NB4 (cell line): Measurements from ENCODE around the gene AWAT2.

Experiments
- MYC ChIP-seq: IDR thresholded peaks from 2 replicates; pipeline ENCODE4 v1.6.1; 2011; ENCODE audit warnings: low read depth, low read length
- POLR2A ChIP-seq: IDR thresholded peaks from 2 replicates; pipeline ENCODE4 v1.6.1; 2011; ENCODE audit warnings: mild to moderate bottlenecking; ENCODE audit not compliant: insufficient read length; ENCODE audit errors: extremely low read depth
- TF ChIP-seq, protein P1 (sequence below): IDR thresholded peaks from one replicate; pipeline ENCODE4 v1.5.1; 2012; ENCODE audit warnings: low read depth, low read length
- TF ChIP-seq, protein P2 (sequence below): IDR thresholded peaks from 2 replicates; pipeline ENCODE4 v1.6.1; 2011; ENCODE audit warnings: low read depth, low read length

DNA sequence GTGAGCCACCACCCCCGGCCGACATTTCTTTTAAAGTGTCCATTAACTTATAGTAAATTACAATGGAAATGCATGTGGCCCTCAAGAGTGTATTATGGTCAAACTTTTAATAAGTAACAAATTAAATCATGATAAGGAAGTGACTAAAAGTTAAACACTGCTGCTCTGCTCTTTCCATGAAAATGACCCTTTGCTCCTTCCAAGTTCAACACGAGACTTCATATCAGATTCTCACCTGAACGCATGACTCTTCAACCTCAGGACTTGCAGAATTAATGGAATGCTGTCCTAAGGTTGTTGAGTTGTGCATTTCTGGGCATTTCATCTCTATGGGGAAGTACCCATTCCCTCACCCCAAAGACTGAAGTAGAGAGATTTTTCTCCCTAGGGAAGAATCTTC lies 27.1 kb downstream of the AWAT2 start:
- TF ChIP-seq POLR2A (no peak), MYC (no peak)
- TF ChIP-seq, protein P1, sequence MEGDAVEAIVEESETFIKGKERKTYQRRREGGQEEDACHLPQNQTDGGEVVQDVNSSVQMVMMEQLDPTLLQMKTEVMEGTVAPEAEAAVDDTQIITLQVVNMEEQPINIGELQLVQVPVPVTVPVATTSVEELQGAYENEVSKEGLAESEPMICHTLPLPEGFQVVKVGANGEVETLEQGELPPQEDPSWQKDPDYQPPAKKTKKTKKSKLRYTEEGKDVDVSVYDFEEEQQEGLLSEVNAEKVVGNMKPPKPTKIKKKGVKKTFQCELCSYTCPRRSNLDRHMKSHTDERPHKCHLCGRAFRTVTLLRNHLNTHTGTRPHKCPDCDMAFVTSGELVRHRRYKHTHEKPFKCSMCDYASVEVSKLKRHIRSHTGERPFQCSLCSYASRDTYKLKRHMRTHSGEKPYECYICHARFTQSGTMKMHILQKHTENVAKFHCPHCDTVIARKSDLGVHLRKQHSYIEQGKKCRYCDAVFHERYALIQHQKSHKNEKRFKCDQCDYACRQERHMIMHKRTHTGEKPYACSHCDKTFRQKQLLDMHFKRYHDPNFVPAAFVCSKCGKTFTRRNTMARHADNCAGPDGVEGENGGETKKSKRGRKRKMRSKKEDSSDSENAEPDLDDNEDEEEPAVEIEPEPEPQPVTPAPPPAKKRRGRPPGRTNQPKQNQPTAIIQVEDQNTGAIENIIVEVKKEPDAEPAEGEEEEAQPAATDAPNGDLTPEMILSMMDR = no peak
- TF ChIP-seq, protein P2, sequence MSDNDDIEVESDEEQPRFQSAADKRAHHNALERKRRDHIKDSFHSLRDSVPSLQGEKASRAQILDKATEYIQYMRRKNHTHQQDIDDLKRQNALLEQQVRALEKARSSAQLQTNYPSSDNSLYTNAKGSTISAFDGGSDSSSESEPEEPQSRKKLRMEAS = no peak
